A549 (cell line): Measurements from ENCODE around the gene PHF21B. TPM values are rescaled to one million over a fixed set of nuclear protein-coding genes. Genes with fewer than 3 reads are reported as not detected.

ENCODE experiments used
- ATAC-seq, 2 experiments: fragments of 200-7000 bp in 1 of 2; fragments of >200 bp in 1 of 2; cut with Nextera tagmentation in 1 of 2; cut with Tn5 transposase in 1 of 2; 3 replicates each; pipeline versions ENCODE4 v1.8.0 to v1.9.1; 2018 to 2020; ENCODE audit warnings: mild to moderate bottlenecking in 1 of 2, moderate library complexity in 1 of 2
- CTCF ChIA-PET: fragments of 300-600 bp; sonication (Branson Sonifier 250); formaldehyde crosslinking; extraction: SDS; loops from one replicate; lab custom pipeline; 2021; ENCODE audit warnings: antibody characterized with exemption, inconsistent platforms; lab: Yijun Ruan, JAX
- POLR2A ChIA-PET: fragments of 350-600 bp; formaldehyde crosslinking; extraction: SDS; loops from one replicate; lab custom pipeline; 2021; ENCODE audit warnings: antibody characterized with exemption, inconsistent platforms; lab: Yijun Ruan, JAX
- DNase-seq, 2 experiments: peaks; one replicate each; pipeline versions ENCODE4 v3.0.0 to v3.0.0-alpha.2; 2011 to 2016; ENCODE audit warnings: low read depth in 1 of 2, low spot score in 1 of 2
- FAIRE-seq: peaks from 2 replicates; lab custom pipeline; 2011; peaks lifted over from hg19 to GRCh38; lab: Jason Lieb, UNC
- H3K27ac ChIP-seq, 2 experiments: fragments of >200 bp; sonication (Bioruptor Twin); formaldehyde crosslinking; 3 replicates each; pipeline ENCODE4 v1.5.1; 2016 to 2017
- H3K4me1 ChIP-seq: fragments of >200 bp; sonication (Bioruptor Twin); formaldehyde crosslinking; 3 replicates; pipeline ENCODE4 v1.6.1; 2016
- H3K4me2 ChIP-seq: fragments of >200 bp; sonication (Bioruptor Twin); formaldehyde crosslinking; 3 replicates; pipeline ENCODE4 v1.6.1; 2016
- H3K4me3 ChIP-seq: fragments of >200 bp; sonication (Bioruptor Twin); formaldehyde crosslinking; 3 replicates; pipeline ENCODE4 v1.5.1; 2016
- H3K9me3 ChIP-seq: fragments of >200 bp; sonication (Bioruptor Twin); formaldehyde crosslinking; 3 replicates; pipeline ENCODE4 v1.6.1; 2016
- BHLHE40 ChIP-seq: IDR thresholded peaks from 2 replicates; pipeline ENCODE4 v1.6.1; 2012; ENCODE audit warnings: low read depth, low read length, inconsistent platforms
- CBX2 ChIP-seq: fragments of 200-600 bp; sonication (generic); IDR thresholded peaks from 2 replicates; pipeline ENCODE4 v1.6.1; 2016; ENCODE audit warnings: low read depth, mild to moderate bottlenecking, borderline replicate concordance
- CEBPB ChIP-seq, 2 experiments: fragments of >200 bp in 1 of 2; sonication (Bioruptor Twin) in 1 of 2; formaldehyde crosslinking in 1 of 2; IDR thresholded peaks; 2 replicates each; pipeline ENCODE4 v1.6.1; 2012 to 2016
- EHF ChIP-seq: fragments of 250-450 bp; sonication (Bioruptor Pico); IDR thresholded peaks from 2 replicates; pipeline ENCODE4 v1.5.0; 2020; ENCODE audit warnings: mild to moderate bottlenecking
- EHMT2 ChIP-seq: fragments of 200-600 bp; sonication (generic); IDR thresholded peaks from 2 replicates; pipeline ENCODE4 v1.6.1; 2016; ENCODE audit warnings: antibody characterized with exemption, low read depth, mild to moderate bottlenecking, moderate library complexity
- EP300 ChIP-seq, 2 experiments: fragments of >200 bp; sonication (Bioruptor Twin); formaldehyde crosslinking; IDR thresholded peaks; 2 replicates in 1 of 2; 3 replicates in 1 of 2; pipeline ENCODE4 v1.6.1; 2016 to 2017
- HDAC2 ChIP-seq: fragments of 200-600 bp; sonication (generic); IDR thresholded peaks from 2 replicates; pipeline ENCODE4 v1.6.1; 2016
- JUNB ChIP-seq: fragments of >200 bp; sonication (Bioruptor Twin); formaldehyde crosslinking; IDR thresholded peaks from 2 replicates; pipeline ENCODE4 v1.6.1; 2016
- KDM5A ChIP-seq: fragments of 200-600 bp; sonication (generic); IDR thresholded peaks from 2 replicates; pipeline ENCODE4 v1.6.1; 2016; ENCODE audit warnings: antibody characterized with exemption, mild to moderate bottlenecking
- MYC ChIP-seq: IDR thresholded peaks from 2 replicates; pipeline ENCODE4 v1.6.1; 2012; ENCODE audit warnings: mild to moderate bottlenecking, inconsistent platforms, low read length, improper control_type of control experiment, borderline replicate concordance
- NR3C1 ChIP-seq: fragments of >200 bp; sonication (Bioruptor Twin); formaldehyde crosslinking; IDR thresholded peaks from 3 replicates; pipeline ENCODE4 v1.6.1; 2017
- PHF8 ChIP-seq: fragments of 200-600 bp; sonication (generic); IDR thresholded peaks from 2 replicates; pipeline ENCODE4 v1.6.1; 2016; ENCODE audit warnings: low read depth, mild to moderate bottlenecking, antibody characterized with exemption, moderate library complexity, borderline replicate concordance
- POLR2A ChIP-seq: IDR thresholded peaks from 2 replicates; pipeline ENCODE4 v1.6.1; 2012; ENCODE audit warnings: mild to moderate bottlenecking, low read length
- RARB ChIP-seq: fragments of 250-450 bp; sonication (Bioruptor Pico); IDR thresholded peaks from 2 replicates; pipeline ENCODE4 v1.8.0; 2021; ENCODE audit warnings: mild to moderate bottlenecking, moderate library complexity
- RNF2 ChIP-seq: fragments of 200-600 bp; sonication (generic); IDR thresholded peaks from 2 replicates; pipeline ENCODE4 v1.6.1; 2016; ENCODE audit warnings: low read depth, mild to moderate bottlenecking, antibody characterized with exemption, moderate library complexity, borderline replicate concordance
- SREBF2 ChIP-seq: fragments of 450-650 bp; IDR thresholded peaks from 2 replicates; pipeline ENCODE4 v1.6.1; 2014; ENCODE audit warnings: mild to moderate bottlenecking, moderate library complexity
- TP53 ChIP-seq: fragments of 250-450 bp; sonication (Bioruptor Pico); IDR thresholded peaks from 2 replicates; pipeline ENCODE4 v1.5.0; 2021; ENCODE audit warnings: mild to moderate bottlenecking, moderate library complexity
- ZC3H11A ChIP-seq: fragments of 450-650 bp; IDR thresholded peaks from 2 replicates; pipeline ENCODE4 v1.6.1; 2014; ENCODE audit warnings: antibody characterized with exemption, mild to moderate bottlenecking
- WGBS: methylation state at CpG from one replicate; pipeline ENCODE4 v1.1.6; 2017; ENCODE audit errors: missing lambda C conversion rate; 5-methylcytosine and 5-hydroxymethylcytosine counted together
- polyA plus RNA-seq, 4 experiments: library from polyadenylated mRNA; depleted of rRNA in 3 of 4; stranded (reverse); fragments of >200 nt; fragmentation: RNase III in 1 of 4; extraction: RNeasy Plus Mini Kit Qiagen cat#74134 plus additional on column Dnase treatment in 1 of 4; gene quantifications; 2 replicates in 3 of 4; 3 replicates in 1 of 4; pipeline ENCODE4 v1.2.3, GENCODE V29; 2011 to 2017
- TF ChIP-seq, protein P1 (sequence below): fragments of 250-450 bp; sonication (Bioruptor Pico); IDR thresholded peaks from 2 replicates; pipeline ENCODE4 v1.5.0; 2020; ENCODE audit warnings: low read depth, mild to moderate bottlenecking, moderate library complexity
- TF ChIP-seq, protein P2 (sequence below): IDR thresholded peaks from 2 replicates; pipeline ENCODE4 v1.6.1; 2012

PHF21B gene
- polyA plus RNA-seq, 2 of the 4 experiments (the other 2 are of a cell fraction), result 0.50 to 0.70 TPM

DNA sequence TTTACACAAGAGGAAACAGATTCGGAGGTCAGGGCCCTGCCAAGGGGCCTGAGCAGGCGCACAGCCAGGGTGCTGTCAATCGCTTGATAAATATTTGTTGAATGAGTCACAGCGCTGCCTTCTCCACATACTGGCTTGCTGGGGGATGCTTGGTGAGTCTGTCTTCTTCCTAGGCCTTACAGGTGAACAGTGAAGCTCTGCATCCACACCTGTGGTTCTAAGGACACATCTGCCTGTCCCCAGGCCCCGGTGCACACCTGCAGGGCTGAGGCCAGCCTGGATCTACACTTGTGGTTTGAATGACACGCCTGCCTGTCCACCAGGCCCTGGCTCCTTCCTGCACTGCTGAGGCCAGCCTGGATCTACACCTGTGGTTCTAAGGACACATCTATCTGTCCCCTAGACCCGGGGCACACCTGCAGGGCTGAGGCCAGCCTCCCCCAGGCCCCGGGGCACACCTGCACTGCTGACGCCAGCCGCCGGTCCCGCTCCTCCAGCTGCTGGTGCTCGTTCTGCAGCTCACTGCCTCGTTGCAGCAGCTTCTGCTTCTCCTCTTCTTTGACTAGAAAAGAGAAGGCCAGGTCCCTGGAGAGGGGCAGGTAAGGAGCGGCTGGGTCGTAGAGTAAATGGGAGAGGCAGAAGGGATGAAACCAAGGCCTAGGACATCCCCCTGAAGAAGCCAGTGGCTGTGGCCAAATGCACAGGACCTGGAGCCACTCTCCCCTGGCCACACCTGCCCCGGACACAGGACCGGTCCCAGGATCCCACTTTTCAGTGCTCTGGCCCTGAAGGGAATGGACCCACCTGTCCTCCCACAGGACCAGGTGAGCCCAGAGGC is 124.6 kb downstream of the PHF21B start:
- FAIRE-seq (no peak), DNase-seq (no peak), ATAC-seq (peak in 1 of 2 experiments; percentile 48; a peak in 2 of 6 replicates)
- H3K4me1 ChIP-seq, result no peaks in the 10 kb centered on the region
- no peaks in the 10 kb centered on the region for H3K9me3 ChIP-seq
- no peak overlapping the region for H3K27ac ChIP-seq
- no peak overlapping the region for H3K4me3 ChIP-seq
- WGBS, result 72% methylated on average over 13 of the region's 18 CpGs
- no peak overlapping the region for H3K4me2 ChIP-seq
- ChIA-PET POLR2A (no interaction called here), CTCF (interaction anchor here (0.9 kb wide), 1 partner anchor 65 kb away, joined by 3 read pairs; no protein-coding TSS in a partner anchor)
- TF ChIP-seq HDAC2 (no peak), SREBF2 (no peak), JUNB (no peak)
- TF ChIP-seq, all 56 proteins: peak for 0

GRCh38 chr22:44884562-44884961 is 125.2 kb downstream of the PHF21B start:
- no peak for TF ChIP-seq POLR2A
- TF ChIP-seq CBX2, result no peak
- TF ChIP-seq RARB (CRISPR knock-in tag), result no peak
- TF ChIP-seq TP53, result no peak
- no peak for TF ChIP-seq ZC3H11A
- TF ChIP-seq KDM5A, result no peak
- no peak for TF ChIP-seq BHLHE40
- no peak for TF ChIP-seq EHF (CRISPR knock-in tag)
- TF ChIP-seq PHF8, result no peak
- ChIA-PET POLR2A (no interaction called here), CTCF (no interaction called here)
- FAIRE-seq (no peak), ATAC-seq (no peak), DNase-seq (no peak)
- WGBS, result 92% methylated on average over 1 of the region's 1 CpG
- no peaks in the 10 kb centered on the region for H3K9me3 ChIP-seq
- no peaks in the 10 kb centered on the region for H3K4me1 ChIP-seq
- H3K4me2 ChIP-seq, result no peak overlapping the region
- H3K27ac ChIP-seq, result no peak overlapping the region
- no peak overlapping the region for H3K4me3 ChIP-seq

DNA sequence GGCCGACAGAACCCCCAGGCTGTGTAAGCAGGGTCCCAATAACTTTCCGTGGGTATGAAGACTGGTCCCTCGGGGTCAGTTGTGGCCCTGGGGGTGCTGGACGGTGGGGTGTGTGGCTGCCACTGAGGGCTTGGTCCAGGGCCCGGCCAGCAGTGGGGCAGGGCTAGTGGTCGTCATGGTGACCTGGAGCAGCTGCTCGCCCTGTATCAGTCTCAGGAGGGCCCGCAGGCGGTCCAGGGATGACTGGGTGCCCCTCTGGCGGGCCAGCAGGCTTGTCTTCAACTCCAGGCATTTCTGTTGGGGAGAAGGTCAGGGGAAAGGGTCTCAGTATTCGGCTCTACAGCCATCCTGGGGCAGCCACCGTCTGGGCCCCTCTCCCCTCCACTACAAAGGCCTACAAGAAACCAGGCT is 126.8 kb downstream of the PHF21B start:
- Histone ChIP-seq H3K4me3 (no peak overlapping the region), H3K4me1 (no peaks in the 10 kb centered on the region), H3K4me2 (no peak overlapping the region), H3K9me3 (no peaks in the 10 kb centered on the region), H3K27ac (no peak overlapping the region)
- ChIA-PET POLR2A (no interaction called here), CTCF (no interaction called here)
- no peak for DNase-seq
- no peak for ATAC-seq
- FAIRE-seq, result no peak
- 80% methylated on average over 12 of the region's 12 CpGs for WGBS
- TF ChIP-seq MYC, result no peak
- no peak for TF ChIP-seq RNF2
- no peak for TF ChIP-seq CEBPB (IDR thresholded peaks at IDR 0.05)
- no peak for TF ChIP-seq EP300 (IDR thresholded peaks at IDR 0.05)
- no peak for TF ChIP-seq NR3C1
- TF ChIP-seq EHF (CRISPR knock-in tag), result no peak
- TF ChIP-seq, protein P1, sequence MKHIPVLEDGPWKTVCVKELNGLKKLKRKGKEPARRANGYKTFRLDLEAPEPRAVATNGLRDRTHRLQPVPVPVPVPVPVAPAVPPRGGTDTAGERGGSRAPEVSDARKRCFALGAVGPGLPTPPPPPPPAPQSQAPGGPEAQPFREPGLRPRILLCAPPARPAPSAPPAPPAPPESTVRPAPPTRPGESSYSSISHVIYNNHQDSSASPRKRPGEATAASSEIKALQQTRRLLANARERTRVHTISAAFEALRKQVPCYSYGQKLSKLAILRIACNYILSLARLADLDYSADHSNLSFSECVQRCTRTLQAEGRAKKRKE (CRISPR knock-in tag), result no peak
- TF ChIP-seq, protein P2, sequence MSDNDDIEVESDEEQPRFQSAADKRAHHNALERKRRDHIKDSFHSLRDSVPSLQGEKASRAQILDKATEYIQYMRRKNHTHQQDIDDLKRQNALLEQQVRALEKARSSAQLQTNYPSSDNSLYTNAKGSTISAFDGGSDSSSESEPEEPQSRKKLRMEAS, result no peak
- no peak for TF ChIP-seq EHMT2
- no peak for TF ChIP-seq KDM5A
